Neural cell (in vitro differentiated cells): Measurements from ENCODE around the gene DNAJB14. TPM values are rescaled to one million over a fixed set of nuclear protein-coding genes. Genes with fewer than 3 reads are reported as not detected.

Experiments
- H2AFZ ChIP-seq: fragments of 200-600, 300-800 bp; sonication (generic), shearing (Covaris generic); 2 replicates; pipeline ENCODE4 v1.6.0; 2014; ENCODE audit warnings: low read depth, mild to moderate bottlenecking, antibody characterized with exemption, low read length, moderate library complexity
- H3F3A ChIP-seq: fragments of 200-600 bp; shearing (Covaris generic); 2 replicates; pipeline ENCODE4 v1.6.1; 2016; ENCODE audit warnings: mild to moderate bottlenecking, moderate library complexity, mixed read lengths, antibody characterized with exemption, low read length; ENCODE audit not compliant: insufficient read depth, poor library complexity, severe bottlenecking
- H3K27ac ChIP-seq: fragments of 200-600, 300-800 bp; sonication (generic), shearing (Covaris generic); 2 replicates; pipeline ENCODE4 v1.5.1; 2014; ENCODE audit warnings: mild to moderate bottlenecking, low read length, moderate library complexity
- H3K27me3 ChIP-seq: fragments of 300-800, 200-600 bp; sonication (generic), shearing (Covaris generic); 2 replicates; pipeline ENCODE4 v1.6.0; 2014; ENCODE audit warnings: mild to moderate bottlenecking, low read depth, low read length, moderate library complexity; ENCODE audit not compliant: insufficient read depth
- H3K36me3 ChIP-seq: fragments of 300-800, 200-600 bp; sonication (generic), shearing (Covaris generic); 2 replicates; pipeline ENCODE4 v1.5.1; 2014; ENCODE audit warnings: mild to moderate bottlenecking, antibody characterized with exemption, low read length, moderate library complexity; ENCODE audit not compliant: insufficient read depth
- H3K4me2 ChIP-seq: fragments of 300-800, 200-600 bp; sonication (generic), shearing (Covaris generic); 2 replicates; pipeline ENCODE4 v1.6.0; 2014; ENCODE audit warnings: mild to moderate bottlenecking, low read length
- H3K4me3 ChIP-seq: fragments of 300-800, 200-600 bp; sonication (generic), shearing (Covaris generic); 2 replicates; pipeline ENCODE4 v1.5.1; 2014; ENCODE audit warnings: mild to moderate bottlenecking, low read length, moderate library complexity
- H3K79me2 ChIP-seq: fragments of 200-600 bp; shearing (Covaris generic); replicated peaks from 2 replicates; pipeline ENCODE4 v1.6.0; 2014; ENCODE audit warnings: mild to moderate bottlenecking, low read length, moderate library complexity; ENCODE audit not compliant: insufficient read depth
- H3K9ac ChIP-seq: fragments of 300-800, 200-600 bp; sonication (generic), shearing (Covaris generic); 2 replicates; pipeline ENCODE4 v1.6.1; 2016; ENCODE audit warnings: mild to moderate bottlenecking, low read length, mixed read lengths
- H3K9me2 ChIP-seq: fragments of 200-600 bp; shearing (Covaris generic); 2 replicates; pipeline ENCODE4 v1.6.1; 2016; ENCODE audit warnings: mild to moderate bottlenecking, low read length, mixed read lengths; ENCODE audit not compliant: insufficient read depth
- H3K9me3 ChIP-seq: fragments of 200-600, 300-800 bp; sonication (generic), shearing (Covaris generic); 2 replicates; pipeline ENCODE4 v1.6.1; 2016; ENCODE audit warnings: mild to moderate bottlenecking, mixed run types, low read length, moderate library complexity, mixed read lengths
- H4K20me1 ChIP-seq: fragments of 200-600 bp; shearing (Covaris generic); 2 replicates; pipeline ENCODE4 v1.6.1; 2016; ENCODE audit warnings: mild to moderate bottlenecking, mixed run types; ENCODE audit not compliant: insufficient read depth
- EP300 ChIP-seq: fragments of 450-650 bp; conservative IDR thresholded peaks from 2 replicates; pipeline ENCODE4 v1.6.1; 2014; ENCODE audit warnings: antibody characterized with exemption, mild to moderate bottlenecking, moderate library complexity; ENCODE audit not compliant: poor library complexity, severe bottlenecking
- EZH2 ChIP-seq: fragments of 200-600, 300-800 bp; shearing (Covaris generic), sonication (generic); IDR thresholded peaks from 2 replicates; pipeline ENCODE4 v1.6.1; 2014; ENCODE audit warnings: antibody characterized with exemption, low read length, borderline replicate concordance, mild to moderate bottlenecking; ENCODE audit not compliant: insufficient read depth, poor library complexity, severe bottlenecking
- MXI1 ChIP-seq: fragments of 450-650 bp; conservative IDR thresholded peaks from 2 replicates; pipeline ENCODE4 v1.6.1; 2014; ENCODE audit warnings: antibody characterized with exemption, mild to moderate bottlenecking; ENCODE audit not compliant: poor library complexity, severe bottlenecking
- POLR2AphosphoS5 ChIP-seq: IDR thresholded peaks from 2 replicates; pipeline ENCODE4 v1.6.1; 2012
- RAD21 ChIP-seq: fragments of 450-650 bp; conservative IDR thresholded peaks from 2 replicates; pipeline ENCODE4 v1.6.1; 2014; ENCODE audit warnings: antibody characterized with exemption, mild to moderate bottlenecking, moderate library complexity
- SMC3 ChIP-seq: fragments of 450-650 bp; conservative IDR thresholded peaks from 2 replicates; pipeline ENCODE4 v1.6.1; 2014; ENCODE audit warnings: antibody characterized with exemption, mild to moderate bottlenecking, moderate library complexity; ENCODE audit not compliant: poor library complexity
- TAF1 ChIP-seq: IDR thresholded peaks from 2 replicates; pipeline ENCODE4 v1.6.1; 2012; ENCODE audit warnings: low read depth
- polyA plus RNA-seq: library from polyadenylated mRNA; depleted of rRNA; stranded (reverse); fragments of >200 nt; gene quantifications from 2 replicates; pipeline ENCODE4 v1.2.3, GENCODE V29; 2014
- TF ChIP-seq, protein P1 (sequence below): IDR thresholded peaks from 2 replicates; pipeline ENCODE4 v1.6.1; 2012; ENCODE audit warnings: borderline replicate concordance
- TF ChIP-seq, protein P2 (sequence below): fragments of 450-650 bp; IDR thresholded peaks from 2 replicates; pipeline ENCODE4 v1.5.1; 2014; ENCODE audit warnings: antibody characterized with exemption, mild to moderate bottlenecking, moderate library complexity; ENCODE audit not compliant: poor library complexity, severe bottlenecking

Gene DNAJB14
- polyA plus RNA-seq, 1 donor from 2014 or later: 41.3 TPM

GRCh38 chr4:99979872-99980271, 33.5 kb upstream of the DNAJB14 start:
- TF ChIP-seq EP300 (no peak), EZH2 (no peak), MXI1 (no peak), POLR2AphosphoS5 (no peak), RAD21 (no peak), TAF1 (no peak), SMC3 (no peak)
- TF ChIP-seq, protein P1, sequence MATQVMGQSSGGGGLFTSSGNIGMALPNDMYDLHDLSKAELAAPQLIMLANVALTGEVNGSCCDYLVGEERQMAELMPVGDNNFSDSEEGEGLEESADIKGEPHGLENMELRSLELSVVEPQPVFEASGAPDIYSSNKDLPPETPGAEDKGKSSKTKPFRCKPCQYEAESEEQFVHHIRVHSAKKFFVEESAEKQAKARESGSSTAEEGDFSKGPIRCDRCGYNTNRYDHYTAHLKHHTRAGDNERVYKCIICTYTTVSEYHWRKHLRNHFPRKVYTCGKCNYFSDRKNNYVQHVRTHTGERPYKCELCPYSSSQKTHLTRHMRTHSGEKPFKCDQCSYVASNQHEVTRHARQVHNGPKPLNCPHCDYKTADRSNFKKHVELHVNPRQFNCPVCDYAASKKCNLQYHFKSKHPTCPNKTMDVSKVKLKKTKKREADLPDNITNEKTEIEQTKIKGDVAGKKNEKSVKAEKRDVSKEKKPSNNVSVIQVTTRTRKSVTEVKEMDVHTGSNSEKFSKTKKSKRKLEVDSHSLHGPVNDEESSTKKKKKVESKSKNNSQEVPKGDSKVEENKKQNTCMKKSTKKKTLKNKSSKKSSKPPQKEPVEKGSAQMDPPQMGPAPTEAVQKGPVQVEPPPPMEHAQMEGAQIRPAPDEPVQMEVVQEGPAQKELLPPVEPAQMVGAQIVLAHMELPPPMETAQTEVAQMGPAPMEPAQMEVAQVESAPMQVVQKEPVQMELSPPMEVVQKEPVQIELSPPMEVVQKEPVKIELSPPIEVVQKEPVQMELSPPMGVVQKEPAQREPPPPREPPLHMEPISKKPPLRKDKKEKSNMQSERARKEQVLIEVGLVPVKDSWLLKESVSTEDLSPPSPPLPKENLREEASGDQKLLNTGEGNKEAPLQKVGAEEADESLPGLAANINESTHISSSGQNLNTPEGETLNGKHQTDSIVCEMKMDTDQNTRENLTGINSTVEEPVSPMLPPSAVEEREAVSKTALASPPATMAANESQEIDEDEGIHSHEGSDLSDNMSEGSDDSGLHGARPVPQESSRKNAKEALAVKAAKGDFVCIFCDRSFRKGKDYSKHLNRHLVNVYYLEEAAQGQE: no peak
- TF ChIP-seq, protein P2, sequence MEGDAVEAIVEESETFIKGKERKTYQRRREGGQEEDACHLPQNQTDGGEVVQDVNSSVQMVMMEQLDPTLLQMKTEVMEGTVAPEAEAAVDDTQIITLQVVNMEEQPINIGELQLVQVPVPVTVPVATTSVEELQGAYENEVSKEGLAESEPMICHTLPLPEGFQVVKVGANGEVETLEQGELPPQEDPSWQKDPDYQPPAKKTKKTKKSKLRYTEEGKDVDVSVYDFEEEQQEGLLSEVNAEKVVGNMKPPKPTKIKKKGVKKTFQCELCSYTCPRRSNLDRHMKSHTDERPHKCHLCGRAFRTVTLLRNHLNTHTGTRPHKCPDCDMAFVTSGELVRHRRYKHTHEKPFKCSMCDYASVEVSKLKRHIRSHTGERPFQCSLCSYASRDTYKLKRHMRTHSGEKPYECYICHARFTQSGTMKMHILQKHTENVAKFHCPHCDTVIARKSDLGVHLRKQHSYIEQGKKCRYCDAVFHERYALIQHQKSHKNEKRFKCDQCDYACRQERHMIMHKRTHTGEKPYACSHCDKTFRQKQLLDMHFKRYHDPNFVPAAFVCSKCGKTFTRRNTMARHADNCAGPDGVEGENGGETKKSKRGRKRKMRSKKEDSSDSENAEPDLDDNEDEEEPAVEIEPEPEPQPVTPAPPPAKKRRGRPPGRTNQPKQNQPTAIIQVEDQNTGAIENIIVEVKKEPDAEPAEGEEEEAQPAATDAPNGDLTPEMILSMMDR: no peak
- no peak overlapping the region for H3K9ac ChIP-seq
- H3K36me3 ChIP-seq: no peaks in the 10 kb centered on the region
- no peaks in the 10 kb centered on the region for H3F3A ChIP-seq
- H3K9me3 ChIP-seq: no peaks in the 10 kb centered on the region
- H4K20me1 ChIP-seq: no peaks in the 10 kb centered on the region
- no peaks in the 10 kb centered on the region for H3K9me2 ChIP-seq
- no peaks in the 10 kb centered on the region for H3K27me3 ChIP-seq
- no peak overlapping the region for H3K4me2 ChIP-seq
- H3K79me2 ChIP-seq: no peaks in the 10 kb centered on the region
- H3K27ac ChIP-seq: no peak overlapping the region
- H3K4me3 ChIP-seq: no peak overlapping the region
- no peak overlapping the region for H2AFZ ChIP-seq

GRCh38 chr4:99971453-99972111, 25.2 kb upstream of the DNAJB14 start:
- Histone ChIP-seq H3K4me3 (no peak overlapping the region), H3K79me2 (no peaks in the 10 kb centered on the region), H3K27me3 (no peaks in the 10 kb centered on the region), H3K4me2 (no peak overlapping the region), H3K9me2 (no peaks in the 10 kb centered on the region), H3K27ac (no peak overlapping the region), H2AFZ (no peak overlapping the region), H4K20me1 (no peaks in the 10 kb centered on the region), H3K9me3 (no peaks in the 10 kb centered on the region), H3K36me3 (no peaks in the 10 kb centered on the region), H3F3A (no peaks in the 10 kb centered on the region), H3K9ac (no peak overlapping the region)
- TF ChIP-seq, protein P2: no peak
- TF ChIP-seq EP300 (no peak), EZH2 (no peak), POLR2AphosphoS5 (no peak), MXI1 (no peak), SMC3 (no peak), TAF1 (no peak), RAD21 (no peak)
- TF ChIP-seq, protein P1: no peak
